ENCODE measurements around the gene HNF1B.

HNF1B gene

DNA sequence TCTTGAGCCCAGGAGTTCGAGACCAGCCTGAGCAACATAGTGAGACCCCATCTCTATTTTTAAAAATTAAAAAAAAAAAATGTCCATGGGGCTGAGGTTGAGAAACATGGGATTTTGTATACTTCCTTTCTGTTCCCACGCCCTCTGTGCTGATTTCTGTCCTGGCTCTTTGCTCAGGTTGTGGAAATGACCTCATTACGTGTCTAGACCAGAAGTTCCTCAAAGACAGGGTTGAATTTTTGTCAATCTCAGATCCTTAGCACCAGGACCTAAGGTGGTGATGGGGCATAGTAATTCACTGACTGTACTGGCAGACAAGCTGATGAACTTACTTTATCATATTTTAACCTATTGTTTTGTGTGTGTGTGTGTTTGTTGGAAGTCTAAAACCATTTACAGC, 11.2 kb upstream of the HNF1B start:
- DNase-seq, result no peak
- no peaks in the 10 kb centered on the region for H3K27me3 ChIP-seq (ENCODE audit: insufficient read depth, low read depth, severe bottlenecking)
- no peaks in the 10 kb centered on the region for H3K36me3 ChIP-seq
- no peak overlapping the region for H3K4me3 ChIP-seq (ENCODE audit: low read depth, low read length)
- H3K27ac ChIP-seq, result no peak overlapping the region
- H3K9me3 ChIP-seq (ENCODE audit: severe bottlenecking), result no peaks in the 10 kb centered on the region
- TF ChIP-seq, protein P1, sequence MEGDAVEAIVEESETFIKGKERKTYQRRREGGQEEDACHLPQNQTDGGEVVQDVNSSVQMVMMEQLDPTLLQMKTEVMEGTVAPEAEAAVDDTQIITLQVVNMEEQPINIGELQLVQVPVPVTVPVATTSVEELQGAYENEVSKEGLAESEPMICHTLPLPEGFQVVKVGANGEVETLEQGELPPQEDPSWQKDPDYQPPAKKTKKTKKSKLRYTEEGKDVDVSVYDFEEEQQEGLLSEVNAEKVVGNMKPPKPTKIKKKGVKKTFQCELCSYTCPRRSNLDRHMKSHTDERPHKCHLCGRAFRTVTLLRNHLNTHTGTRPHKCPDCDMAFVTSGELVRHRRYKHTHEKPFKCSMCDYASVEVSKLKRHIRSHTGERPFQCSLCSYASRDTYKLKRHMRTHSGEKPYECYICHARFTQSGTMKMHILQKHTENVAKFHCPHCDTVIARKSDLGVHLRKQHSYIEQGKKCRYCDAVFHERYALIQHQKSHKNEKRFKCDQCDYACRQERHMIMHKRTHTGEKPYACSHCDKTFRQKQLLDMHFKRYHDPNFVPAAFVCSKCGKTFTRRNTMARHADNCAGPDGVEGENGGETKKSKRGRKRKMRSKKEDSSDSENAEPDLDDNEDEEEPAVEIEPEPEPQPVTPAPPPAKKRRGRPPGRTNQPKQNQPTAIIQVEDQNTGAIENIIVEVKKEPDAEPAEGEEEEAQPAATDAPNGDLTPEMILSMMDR (IDR thresholded peaks at IDR 0.05; ENCODE audit: low read depth, low read length), result no peak

DNA sequence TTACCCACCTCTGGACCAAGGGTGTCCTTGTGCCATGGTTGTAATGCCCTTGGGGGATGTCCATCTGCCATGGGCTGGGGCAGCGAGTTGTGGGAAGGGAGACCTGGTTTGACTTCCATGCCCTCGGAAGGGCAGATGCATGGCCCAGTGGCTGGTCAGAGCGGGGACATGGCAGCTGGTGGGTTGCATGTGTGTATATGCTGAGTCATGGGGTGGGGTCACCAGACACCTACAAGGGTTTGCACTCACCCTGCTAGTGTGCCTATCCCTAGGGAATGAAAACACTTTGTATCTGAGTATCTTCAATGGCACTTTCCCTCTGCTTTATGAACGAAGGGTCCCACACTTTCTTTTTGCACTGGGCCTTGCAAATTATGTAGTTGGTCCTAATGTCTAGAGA, 10.6 kb upstream of the HNF1B start:
- Histone ChIP-seq H3K36me3 (no peaks in the 10 kb centered on the region), H3K9me3 (ENCODE audit: severe bottlenecking) (no peaks in the 10 kb centered on the region), H3K4me3 (ENCODE audit: low read depth, low read length) (no peak overlapping the region), H3K27ac (no peak overlapping the region), H3K27me3 (ENCODE audit: insufficient read depth, low read depth, severe bottlenecking) (no peaks in the 10 kb centered on the region)
- no peak for DNase-seq
- TF ChIP-seq, protein P1 (IDR thresholded peaks at IDR 0.05; ENCODE audit: low read depth, low read length), result no peak

DNA sequence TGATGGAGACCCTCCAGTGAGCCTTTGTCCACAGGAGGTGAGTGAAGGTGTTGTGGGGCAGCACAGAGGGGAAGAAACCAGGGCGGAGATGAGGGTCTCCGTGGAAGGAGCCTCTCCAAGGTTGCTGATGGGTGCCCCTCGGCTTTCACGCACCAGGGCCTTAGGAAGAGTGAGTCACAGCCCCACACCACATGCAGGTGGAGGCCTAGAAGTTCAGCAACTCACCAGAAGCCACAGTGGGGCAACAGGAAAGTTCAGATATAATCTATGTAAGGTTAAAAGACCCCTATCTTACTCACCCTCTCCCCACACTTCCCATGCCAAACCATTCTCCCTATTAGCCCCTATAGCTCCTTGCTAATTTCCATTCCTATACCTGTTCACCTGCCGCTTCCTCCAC, 9.5 kb upstream of the HNF1B start:
- Histone ChIP-seq H3K36me3 (no peaks in the 10 kb centered on the region), H3K4me3 (ENCODE audit: low read depth, low read length) (no peak overlapping the region), H3K9me3 (ENCODE audit: severe bottlenecking) (no peaks in the 10 kb centered on the region), H3K27me3 (ENCODE audit: insufficient read depth, low read depth, severe bottlenecking) (no peaks in the 10 kb centered on the region), H3K27ac (no peak overlapping the region)
- DNase-seq, result no peak
- TF ChIP-seq, protein P1 (IDR thresholded peaks at IDR 0.05; ENCODE audit: low read depth, low read length), result no peak

DNA sequence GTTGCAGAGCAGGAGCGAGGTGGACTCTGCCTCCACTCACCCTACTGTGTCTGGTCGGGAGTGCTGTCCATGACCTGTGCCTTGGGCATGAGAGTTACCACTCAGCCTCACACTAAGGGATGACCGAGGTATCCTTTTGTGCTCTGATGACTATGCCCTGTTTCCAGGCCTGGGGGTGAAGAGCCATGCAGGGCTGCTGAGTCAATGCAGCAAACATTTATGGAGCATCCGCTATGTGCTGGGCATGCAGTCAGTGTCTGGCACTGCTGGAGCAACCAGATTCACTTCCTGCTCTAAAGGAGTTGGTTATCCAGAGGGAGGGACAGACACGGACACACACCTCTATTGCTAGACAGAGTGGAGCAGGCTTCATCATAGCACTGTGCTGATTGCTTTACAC, 7.6 kb upstream of the HNF1B start:
- DNase-seq, result no peak
- no peaks in the 10 kb centered on the region for H3K9me3 ChIP-seq (ENCODE audit: severe bottlenecking)
- H3K4me3 ChIP-seq (ENCODE audit: low read depth, low read length), result no peak overlapping the region
- TF ChIP-seq, protein P1 (IDR thresholded peaks at IDR 0.05; ENCODE audit: low read depth, low read length), result no peak
- no peaks in the 10 kb centered on the region for H3K27me3 ChIP-seq (ENCODE audit: insufficient read depth, low read depth, severe bottlenecking)
- H3K27ac ChIP-seq, result no peak overlapping the region
- no peaks in the 10 kb centered on the region for H3K36me3 ChIP-seq

DNA sequence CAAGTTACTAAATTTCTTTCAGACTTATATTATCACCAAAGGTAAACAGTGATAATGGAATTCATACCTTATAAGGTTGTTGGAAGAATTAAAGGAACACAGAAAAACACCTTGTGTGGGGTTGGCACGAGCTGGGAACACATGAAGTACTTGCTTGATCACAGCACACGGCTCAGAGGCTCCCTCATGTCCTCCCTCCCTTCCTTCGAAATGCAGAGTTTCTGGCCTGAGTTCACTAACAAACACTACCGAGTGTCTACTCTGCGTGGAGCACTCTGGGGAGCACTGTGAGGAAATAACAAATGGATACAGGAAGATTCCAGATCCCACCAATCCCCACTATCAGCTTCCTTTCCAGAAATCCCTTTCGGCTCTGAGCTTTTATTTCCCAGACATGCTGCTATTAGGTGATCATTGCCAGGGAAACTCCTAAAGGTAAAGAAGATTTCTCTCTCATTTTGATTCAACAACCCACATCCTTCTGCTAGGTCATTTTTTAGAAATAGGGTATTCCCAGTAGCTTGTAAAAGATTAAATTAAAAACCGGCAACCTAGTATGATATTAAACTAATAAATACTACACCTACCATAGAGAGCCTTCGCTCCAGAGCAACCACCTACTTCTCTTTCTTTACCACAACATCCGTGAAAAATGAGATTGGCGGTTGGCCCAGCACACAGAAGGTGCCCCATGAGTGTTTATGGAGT, 6.1 kb upstream of the HNF1B start:
- no peak overlapping the region for H3K4me3 ChIP-seq (ENCODE audit: low read depth, low read length)
- H3K36me3 ChIP-seq, result no peaks in the 10 kb centered on the region
- no peak for DNase-seq
- TF ChIP-seq, protein P1 (IDR thresholded peaks at IDR 0.05; ENCODE audit: low read depth, low read length), result no peak
- H3K9me3 ChIP-seq (ENCODE audit: severe bottlenecking), result no peaks in the 10 kb centered on the region
- H3K27me3 ChIP-seq (ENCODE audit: insufficient read depth, low read depth, severe bottlenecking), result no peaks in the 10 kb centered on the region
- H3K27ac ChIP-seq, result no peak overlapping the region

DNA sequence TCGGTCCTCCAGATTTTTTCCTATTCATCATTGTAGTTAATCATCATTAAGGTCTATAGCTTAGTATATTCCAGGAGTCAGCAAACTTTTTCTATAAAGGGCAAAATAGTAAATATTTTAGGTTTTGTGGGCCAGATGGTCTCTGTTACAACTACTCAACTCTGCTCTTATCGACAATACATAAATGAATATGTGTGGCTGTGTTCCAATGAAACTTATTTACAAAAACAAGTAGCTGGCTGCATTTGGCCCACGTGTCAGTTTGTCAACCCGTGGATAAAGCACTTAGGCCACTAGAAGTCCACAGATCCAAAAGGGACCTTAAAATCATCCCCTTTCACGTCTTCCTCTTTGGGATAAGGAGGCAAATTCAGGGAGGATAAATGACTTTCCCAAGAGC, 5.4 kb upstream of the HNF1B start:
- Histone ChIP-seq H3K4me3 (ENCODE audit: low read depth, low read length) (no peak overlapping the region), H3K27me3 (ENCODE audit: insufficient read depth, low read depth, severe bottlenecking) (no peaks in the 10 kb centered on the region), H3K27ac (no peak overlapping the region), H3K36me3 (no peaks in the 10 kb centered on the region), H3K9me3 (ENCODE audit: severe bottlenecking) (no peaks in the 10 kb centered on the region)
- DNase-seq, result no peak
- TF ChIP-seq, protein P1 (IDR thresholded peaks at IDR 0.05; ENCODE audit: low read depth, low read length), result no peak
